Measurements from ENCODE around the gene NBR1.
"Not testable (repeated sequence)": the region's sequence is repeated elsewhere in the genome, so short reads cannot be mapped to it uniquely, and the experiment has no call there.

NBR1 gene

DNA sequence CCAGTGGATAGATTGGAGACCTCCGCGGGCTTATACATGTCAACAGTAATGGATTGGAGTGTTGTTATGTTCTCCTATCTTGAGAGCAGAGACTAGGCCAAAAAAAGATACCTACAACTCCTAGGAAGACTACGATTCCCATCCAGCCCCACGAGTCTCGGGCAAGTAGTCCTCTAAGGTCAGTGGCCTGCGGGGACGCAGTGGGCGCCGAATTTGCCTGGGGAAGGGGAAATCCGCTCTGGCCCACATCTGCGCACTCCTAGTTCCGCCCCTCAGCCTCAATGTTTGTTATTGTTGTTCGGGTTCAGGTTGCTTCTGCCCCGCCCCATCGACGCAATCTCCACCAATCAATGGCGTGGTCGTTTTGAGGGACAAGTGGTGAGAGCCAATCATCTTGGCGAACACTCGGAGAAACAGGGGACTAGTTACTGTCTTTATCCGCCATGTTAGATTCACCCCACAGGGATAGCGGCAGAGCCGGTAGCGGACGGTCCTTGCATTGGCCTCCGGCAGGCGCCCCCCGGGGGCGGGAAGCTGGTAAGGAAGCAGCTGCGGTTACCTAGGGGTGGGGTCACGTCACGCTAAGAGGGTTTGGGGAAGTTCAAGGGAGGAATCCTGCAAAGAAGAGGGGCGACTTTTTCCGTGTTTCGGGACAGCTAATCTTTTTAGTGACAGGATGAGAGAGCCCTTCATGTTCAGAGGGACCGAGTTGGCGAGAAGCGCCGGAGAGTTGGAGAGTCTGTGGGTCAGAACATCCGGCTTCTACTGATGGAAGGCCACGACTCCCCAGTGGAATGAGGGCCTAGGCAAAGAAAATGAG is at the start of gene NBR1:
Gene NBR1, plus strand, starts transcription at position 449 of the 820 bp plus-strand sequence. CDS start 4,586 bp downstream, outside the sequence.
- DNase-seq = peak; percentile 99

GRCh38 chr17:43125133-43125966 is 45.7 kb upstream of the NBR1 start, which contains the start of gene BRCA1:
Gene BRCA1 (minus strand): TSS chr17:43125364. CDS start chr17:43124096, 1,268 bp downstream.
- DNase-seq = peak; percentile 100

- DNase-seq = no peak
These were observed 44.8 kb upstream of the NBR1 start for GRCh38 chr17:43125967-43126910.

DNA sequence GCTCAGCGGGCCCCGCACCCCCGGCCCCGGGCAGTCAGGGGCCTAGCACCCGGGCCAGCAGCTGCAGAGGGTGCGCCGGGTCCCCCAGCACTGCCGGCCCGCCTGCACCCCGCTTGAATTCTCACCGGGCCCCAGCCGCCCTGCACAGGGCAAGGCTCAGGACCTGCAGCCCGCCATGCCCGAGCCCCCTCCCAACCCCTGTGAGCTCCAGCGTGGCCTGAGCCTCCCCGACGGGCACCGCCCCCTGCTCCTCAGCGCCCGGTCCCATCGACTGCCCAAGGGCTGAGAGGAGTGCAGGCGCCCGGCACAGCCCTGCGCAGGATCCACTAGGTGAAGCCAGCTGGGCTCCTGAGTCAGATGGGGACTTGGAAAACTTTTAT is 44.1 kb upstream of the NBR1 start:
- no peak for DNase-seq

DNA sequence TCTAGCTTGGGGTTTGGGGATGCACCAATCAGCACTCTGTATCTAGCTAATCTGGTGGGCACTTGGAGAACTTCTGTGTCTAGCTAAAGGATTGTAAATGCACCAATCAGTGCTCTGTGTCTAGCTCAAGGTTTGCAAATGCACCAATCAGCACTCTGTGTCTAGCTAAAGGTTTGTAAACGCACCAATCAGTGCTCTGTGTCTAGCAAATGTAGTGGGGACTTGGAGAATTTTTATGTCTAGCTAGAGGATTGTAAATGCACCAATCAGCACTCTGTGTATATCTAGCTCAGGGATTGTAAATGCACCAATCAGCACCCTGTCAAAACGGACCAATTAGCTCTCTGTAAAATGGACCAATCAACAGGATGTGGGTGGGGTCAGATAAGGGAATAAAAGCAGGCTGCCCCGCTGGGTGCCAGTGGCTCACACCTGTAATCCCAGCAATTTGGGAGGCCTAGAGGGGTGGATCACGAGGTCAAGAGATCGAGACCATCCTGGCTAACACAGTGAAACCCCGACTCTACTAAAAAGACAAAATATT is 43.6 kb upstream of the NBR1 start:
- not testable (repeated sequence) for DNase-seq

DNA sequence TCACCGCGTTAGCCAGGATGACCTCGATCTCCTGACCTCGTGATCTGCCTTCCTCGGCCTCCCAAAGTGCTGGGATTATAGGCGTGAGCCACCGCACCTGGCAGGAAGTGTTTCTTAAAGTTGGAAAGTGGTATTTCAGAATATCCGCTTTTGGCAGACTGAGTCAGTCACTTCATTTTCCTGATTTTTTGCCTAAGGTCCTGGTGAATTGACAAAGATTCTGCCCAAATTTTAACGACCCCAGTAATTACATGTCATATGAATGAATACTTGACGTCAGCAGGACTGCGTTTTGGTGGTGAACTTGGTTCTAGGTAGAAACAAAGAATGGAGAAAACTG is 41.4 kb upstream of the NBR1 start:
- DNase-seq = no peak

DNA sequence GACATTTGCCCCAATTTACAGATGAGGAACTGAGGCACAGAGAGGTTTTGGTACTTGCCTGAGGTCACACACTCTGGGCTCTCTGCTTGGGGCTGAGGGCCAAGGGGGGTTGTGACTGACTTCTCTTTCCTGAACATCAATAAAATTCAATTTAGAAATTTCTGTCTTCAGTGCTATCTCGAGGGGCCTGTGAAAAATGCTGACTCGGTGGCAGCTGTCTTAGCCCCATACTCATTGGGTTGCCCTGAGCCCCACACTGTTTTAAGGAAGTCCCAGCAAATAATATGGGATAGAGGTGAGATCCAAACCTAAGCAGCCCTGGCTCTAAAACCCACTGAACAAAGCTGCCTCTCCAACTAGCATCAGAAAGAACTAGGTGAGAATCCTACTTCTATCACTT is 38.9 kb upstream of the NBR1 start:
- no peak for DNase-seq

DNA sequence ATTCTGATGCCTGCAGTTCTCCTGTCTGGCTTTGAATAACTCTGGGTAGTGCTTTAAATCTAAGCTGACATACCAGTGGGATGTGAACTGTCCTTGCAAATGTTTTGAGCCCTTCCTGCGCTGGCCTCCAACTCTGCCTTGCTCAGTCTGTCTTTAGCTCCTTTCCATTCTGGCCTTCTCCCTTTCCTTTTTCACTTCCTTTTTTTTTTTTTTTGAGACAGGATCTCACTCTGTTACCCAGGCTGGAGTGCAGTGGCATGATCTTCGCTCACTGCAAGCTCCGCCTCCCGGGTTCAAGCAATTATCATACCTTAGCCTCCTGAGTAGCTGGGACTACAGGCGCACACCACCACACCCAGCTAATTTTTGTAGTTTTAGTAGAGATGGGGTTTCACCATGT is 37.6 kb upstream of the NBR1 start:
- DNase-seq = not testable (repeated sequence)

DNA sequence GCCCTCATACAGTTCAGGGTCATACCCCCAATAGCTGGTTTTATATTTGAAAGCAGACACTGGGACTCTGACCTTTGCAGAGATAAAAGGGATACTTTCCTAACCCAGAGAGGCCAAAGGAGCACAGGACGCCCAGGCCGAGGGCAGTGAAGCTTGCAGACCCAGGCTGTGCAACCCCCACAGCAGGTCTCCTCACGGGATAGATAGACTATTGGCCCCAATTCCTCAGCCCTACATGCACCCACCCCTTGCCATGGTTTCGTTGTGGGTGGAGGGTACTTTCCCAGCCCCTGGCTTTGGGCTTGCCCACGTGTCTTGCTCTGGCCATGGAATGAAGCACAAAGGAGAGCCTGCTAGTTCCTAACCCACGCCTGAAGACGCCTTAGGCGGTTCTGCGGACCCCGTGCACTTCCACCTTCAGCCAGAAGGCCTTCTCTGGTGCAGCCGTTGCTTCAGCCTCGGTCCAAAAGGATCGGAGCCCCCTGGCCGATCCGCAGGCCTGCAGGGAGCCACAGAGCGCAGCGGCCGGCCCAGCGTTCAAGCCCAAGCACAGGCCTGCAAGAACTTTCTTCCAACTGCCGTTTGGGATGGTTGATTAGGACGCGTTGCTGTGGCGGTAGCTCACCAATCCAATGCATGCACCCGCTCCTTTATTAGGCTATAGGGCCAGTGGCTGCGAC is 36.1 kb upstream of the NBR1 start:
- no peak for DNase-seq

GRCh38 chr17:43135454-43135819 is 35.6 kb upstream of the NBR1 start:
- no peak for DNase-seq

DNA sequence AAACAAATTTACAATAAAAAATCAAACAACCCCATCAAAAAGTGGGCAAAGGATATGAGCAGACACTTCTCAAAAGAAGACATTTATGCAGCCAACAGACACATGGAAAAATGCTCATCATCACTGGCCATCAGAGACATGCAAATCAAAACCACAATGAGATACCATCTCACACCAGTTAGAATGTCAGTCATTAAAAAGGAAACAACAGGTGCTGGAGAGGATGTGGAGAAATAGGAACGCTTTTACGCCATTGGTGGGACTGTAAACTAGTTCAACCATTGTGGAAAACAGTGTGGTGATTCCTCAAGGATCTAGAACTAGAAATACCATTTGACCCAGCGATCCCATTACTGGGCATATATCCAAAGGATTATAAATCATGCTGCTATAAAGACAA is 34.4 kb upstream of the NBR1 start:
- not testable (repeated sequence) for DNase-seq

DNA sequence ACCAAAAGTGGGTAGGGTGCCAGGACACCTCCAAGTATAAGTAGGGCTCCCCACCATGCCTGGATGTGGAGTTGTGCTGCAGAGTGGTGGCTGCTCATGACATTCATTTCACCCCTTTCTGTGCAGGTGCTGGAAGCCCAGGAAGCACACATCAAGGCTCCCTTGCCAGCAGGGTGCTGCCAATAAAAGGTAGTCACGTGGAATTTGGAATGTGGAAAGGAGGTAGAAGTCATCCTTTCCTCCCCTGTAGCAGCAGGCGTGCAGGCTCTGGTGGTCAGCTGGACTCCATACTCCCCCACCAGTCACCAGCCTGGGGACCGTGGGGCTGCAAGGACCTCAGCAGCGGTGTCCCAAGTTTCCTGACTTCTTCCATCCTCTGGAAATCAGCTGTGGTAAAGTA is 32.5 kb upstream of the NBR1 start:
- not testable (repeated sequence) for DNase-seq

- DNase-seq = no peak
These were observed 30.4 kb upstream of the NBR1 start for GRCh38 chr17:43140396-43141332.

DNA sequence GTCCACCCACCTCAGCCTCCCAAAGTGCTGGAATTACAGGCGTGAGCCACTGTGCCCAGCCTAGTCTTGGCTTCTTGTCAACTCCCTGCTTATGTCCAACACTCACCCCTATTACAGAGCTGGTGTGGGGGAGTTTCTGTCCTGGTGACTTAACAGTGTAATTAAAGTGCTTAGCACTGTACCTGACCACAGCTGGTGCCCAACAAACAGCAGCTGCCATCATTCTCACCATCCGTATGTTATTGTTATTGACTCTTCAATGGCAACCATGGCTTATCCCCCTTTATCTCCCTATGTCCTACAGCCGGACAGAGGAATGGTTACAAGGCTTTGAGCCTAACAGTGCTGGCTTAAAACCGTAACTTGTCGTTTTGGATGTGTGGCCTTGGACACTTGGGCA is 28.9 kb upstream of the NBR1 start:
- DNase-seq = no peak

- no peak for DNase-seq
These were observed 27.8 kb upstream of the NBR1 start for GRCh38 chr17:43143201-43143600.

DNA sequence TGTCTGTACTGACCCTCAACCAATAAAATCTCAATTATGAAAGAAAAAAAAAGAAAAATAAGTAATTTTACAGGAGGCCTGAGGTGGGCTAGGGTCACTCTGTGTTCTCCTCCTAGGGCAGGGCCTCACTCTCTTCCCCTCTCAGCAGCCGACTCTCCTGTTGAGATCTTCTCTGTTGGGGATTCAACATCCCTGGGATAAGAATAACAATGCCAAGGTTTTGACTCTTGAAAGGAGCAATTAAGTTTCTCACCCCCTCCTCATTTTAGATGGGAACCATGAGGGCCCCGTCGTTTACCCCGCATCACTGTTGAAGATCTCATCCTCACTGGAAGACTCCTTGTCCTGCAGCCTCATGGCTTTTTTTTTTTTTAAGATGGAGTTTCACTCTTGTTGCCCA is 24.4 kb upstream of the NBR1 start:
- no peak for DNase-seq

DNA sequence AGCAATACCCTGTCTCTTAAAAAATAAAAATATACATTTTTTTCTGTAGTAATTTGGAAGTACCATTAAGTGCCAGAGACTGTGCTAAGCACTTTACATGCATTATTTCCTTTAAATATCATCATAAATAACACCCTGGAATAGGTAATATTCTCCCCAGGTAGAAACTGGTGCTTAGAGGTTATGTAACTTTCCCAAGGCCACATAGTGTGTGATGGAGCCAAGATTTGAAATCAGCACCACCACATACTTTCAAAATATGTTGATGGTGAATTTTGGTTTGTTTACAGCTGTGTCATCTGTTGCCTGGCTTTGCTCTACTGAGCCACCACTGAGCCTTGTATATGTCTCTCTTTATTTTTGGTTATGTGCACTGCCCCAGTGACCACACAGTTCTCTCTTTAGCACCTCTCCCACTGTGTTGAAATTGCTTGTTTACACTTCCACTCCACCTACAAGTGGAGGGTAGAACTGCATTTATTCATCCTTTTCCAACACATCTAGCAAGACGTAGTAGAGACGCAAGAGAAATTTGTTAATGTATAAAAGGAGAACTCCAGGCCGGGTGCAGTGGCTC is 19.0 kb upstream of the NBR1 start:
- no peak for DNase-seq

DNA sequence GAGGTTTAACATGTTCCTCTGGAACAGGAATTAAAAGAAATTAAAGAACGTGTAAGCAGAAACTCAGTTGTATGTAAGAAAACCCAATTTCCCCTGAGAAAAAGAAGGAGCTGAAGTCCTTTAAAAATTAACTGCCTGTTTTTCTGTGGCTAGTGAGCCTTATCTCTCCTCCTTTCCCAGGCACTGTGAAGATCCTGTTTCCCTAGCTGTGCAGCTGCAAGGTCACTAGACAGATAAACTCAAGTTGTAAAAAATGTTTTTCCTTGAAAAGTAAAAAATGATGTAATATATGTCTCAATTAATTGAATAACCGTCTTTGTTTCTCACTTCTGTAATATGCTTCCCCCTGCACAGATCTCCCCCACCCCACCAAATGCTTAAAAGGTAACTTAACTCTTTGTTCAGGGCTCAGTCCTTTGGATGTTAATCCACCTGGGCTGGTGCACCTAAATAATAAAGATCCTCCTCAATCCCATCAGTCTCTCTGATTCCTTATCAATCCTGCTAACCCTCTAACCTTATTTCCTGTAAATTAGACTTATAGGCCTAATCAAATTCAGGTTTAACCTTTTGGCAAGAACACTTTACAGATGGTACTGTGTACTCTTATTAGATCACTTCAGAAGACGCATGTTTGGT is 17.7 kb upstream of the NBR1 start:
- not testable (repeated sequence) for DNase-seq

GRCh38 chr17:43155666-43156065 is 15.3 kb upstream of the NBR1 start:
- no peak for DNase-seq

- DNase-seq = not testable (repeated sequence)
These were observed 11.8 kb upstream of the NBR1 start for GRCh38 chr17:43159232-43159631.

Measured in NCI-H1436 (cell line).